ENCODE data around the gene PTPRH. TPM values are rescaled to one million over a fixed set of nuclear protein-coding genes. Genes with fewer than 3 reads are reported as not detected.

Gene PTPRH
- total RNA-seq, 1 donor from 2014 or later = 2.8 TPM

DNA sequence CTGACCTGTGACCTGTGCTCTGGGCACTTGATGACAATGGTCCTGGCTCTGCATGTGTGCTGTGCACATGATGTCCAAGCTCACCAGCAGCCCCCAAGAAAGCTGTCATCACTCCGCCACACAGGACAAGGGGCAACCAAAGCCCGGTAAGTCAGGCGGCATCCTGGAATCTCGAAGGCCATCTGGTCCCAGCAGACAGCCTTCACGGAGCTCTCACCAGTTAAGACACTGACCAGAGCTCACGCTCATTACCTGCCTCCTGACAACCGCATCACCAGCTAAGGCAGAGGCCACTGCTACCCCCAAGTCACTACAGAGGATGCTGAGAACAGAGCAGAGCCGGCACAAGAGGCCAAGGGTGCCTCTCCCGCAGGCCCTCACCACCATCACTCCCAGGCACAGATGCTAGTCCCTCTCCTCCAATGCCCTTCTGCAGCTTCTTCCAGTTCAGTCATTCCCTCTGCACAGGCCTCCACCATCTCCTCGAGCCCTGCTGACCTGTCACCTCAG is 38.9 kb upstream of the PTPRH start:
- no peak overlapping the region for H3K4me3 ChIP-seq (ENCODE audit: low read depth, low read length)
- DNase-seq (ENCODE audit: low read depth) = no peak
- TF ChIP-seq, protein P1, sequence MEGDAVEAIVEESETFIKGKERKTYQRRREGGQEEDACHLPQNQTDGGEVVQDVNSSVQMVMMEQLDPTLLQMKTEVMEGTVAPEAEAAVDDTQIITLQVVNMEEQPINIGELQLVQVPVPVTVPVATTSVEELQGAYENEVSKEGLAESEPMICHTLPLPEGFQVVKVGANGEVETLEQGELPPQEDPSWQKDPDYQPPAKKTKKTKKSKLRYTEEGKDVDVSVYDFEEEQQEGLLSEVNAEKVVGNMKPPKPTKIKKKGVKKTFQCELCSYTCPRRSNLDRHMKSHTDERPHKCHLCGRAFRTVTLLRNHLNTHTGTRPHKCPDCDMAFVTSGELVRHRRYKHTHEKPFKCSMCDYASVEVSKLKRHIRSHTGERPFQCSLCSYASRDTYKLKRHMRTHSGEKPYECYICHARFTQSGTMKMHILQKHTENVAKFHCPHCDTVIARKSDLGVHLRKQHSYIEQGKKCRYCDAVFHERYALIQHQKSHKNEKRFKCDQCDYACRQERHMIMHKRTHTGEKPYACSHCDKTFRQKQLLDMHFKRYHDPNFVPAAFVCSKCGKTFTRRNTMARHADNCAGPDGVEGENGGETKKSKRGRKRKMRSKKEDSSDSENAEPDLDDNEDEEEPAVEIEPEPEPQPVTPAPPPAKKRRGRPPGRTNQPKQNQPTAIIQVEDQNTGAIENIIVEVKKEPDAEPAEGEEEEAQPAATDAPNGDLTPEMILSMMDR (conservative IDR thresholded peaks at IDR 0.05; ENCODE audit: low read depth, low read length) = no peak

DNA sequence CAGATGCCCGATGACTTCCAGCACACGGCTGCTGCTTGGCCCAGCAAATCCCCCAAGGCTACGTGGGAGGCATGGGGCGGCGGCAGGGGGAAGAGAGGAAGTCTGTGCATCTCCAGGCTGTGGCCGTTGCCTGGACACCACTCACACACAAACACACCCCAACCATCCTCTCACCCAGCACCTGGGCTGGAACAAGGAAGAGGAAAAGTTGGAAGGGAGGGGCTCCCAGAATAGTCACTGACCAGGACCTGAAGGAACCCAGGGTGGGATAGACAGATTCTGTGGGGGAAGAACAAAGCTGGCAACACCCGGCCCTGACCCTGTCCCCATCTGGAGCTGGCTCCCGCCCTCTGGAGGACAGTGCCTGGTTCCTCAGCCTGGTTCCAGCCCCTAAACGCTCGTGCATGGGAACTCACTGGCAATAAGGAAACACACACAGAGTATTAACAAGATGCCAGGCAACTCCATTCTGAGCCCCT is 38.4 kb upstream of the PTPRH start:
- no peak for DNase-seq (ENCODE audit: low read depth)
- H3K4me3 ChIP-seq (ENCODE audit: low read depth, low read length) = no peak overlapping the region
- TF ChIP-seq, protein P1 (conservative IDR thresholded peaks at IDR 0.05; ENCODE audit: low read depth, low read length) = no peak

GRCh38 chr19:55246462-55247451 is 37.5 kb upstream of the PTPRH start:
- TF ChIP-seq, protein P1 (conservative IDR thresholded peaks at IDR 0.05; ENCODE audit: low read depth, low read length) = no peak
- DNase-seq (ENCODE audit: low read depth) = no peak
- H3K4me3 ChIP-seq (ENCODE audit: low read depth, low read length) = no peak overlapping the region

GRCh38 chr19:55245236-55245904 is 36.1 kb upstream of the PTPRH start:
- TF ChIP-seq, protein P1 (conservative IDR thresholded peaks at IDR 0.05; ENCODE audit: low read depth, low read length) = no peak
- no peak for DNase-seq (ENCODE audit: low read depth)
- no peak overlapping the region for H3K4me3 ChIP-seq (ENCODE audit: low read depth, low read length)

- H3K4me3 ChIP-seq (ENCODE audit: low read depth, low read length) = no peak overlapping the region
- DNase-seq (ENCODE audit: low read depth) = no peak
- TF ChIP-seq, protein P1 (conservative IDR thresholded peaks at IDR 0.05; ENCODE audit: low read depth, low read length) = no peak
These were observed 34.8 kb upstream of the PTPRH start for GRCh38 chr19:55244004-55244680.

- no peak for DNase-seq (ENCODE audit: low read depth)
- no peak overlapping the region for H3K4me3 ChIP-seq (ENCODE audit: low read depth, low read length)
- TF ChIP-seq, protein P1 (conservative IDR thresholded peaks at IDR 0.05; ENCODE audit: low read depth, low read length) = no peak
These were observed 33.2 kb upstream of the PTPRH start for GRCh38 chr19:55242517-55242916.

All from epithelial cell of proximal tubule (primary cell).